H1 (cell line): ENCODE results near the gene RAD23B. TPM values are rescaled to one million over a fixed set of nuclear protein-coding genes. Genes with fewer than 3 reads are reported as not detected.

Experiments
- CHD2 ChIP-seq: IDR thresholded peaks from 2 replicates; pipeline ENCODE4 v1.6.1; 2012; ENCODE audit warnings: low read length, improper control_type of control experiment
- GABPA ChIP-seq: IDR thresholded peaks from 2 replicates; pipeline ENCODE4 v1.6.1; 2011; ENCODE audit warnings: mild to moderate bottlenecking, low read length, moderate library complexity, borderline replicate concordance; ENCODE audit not compliant: insufficient read depth
- KDM1A ChIP-seq: fragments of 200-600, 300-600 bp; sonication (generic); IDR thresholded peaks from 2 replicates; pipeline ENCODE4 v1.7.1; 2016; ENCODE audit warnings: mild to moderate bottlenecking, low read length, borderline replicate concordance
- PHF8 ChIP-seq: fragments of 200-600 bp; sonication (generic); conservative IDR thresholded peaks from 2 replicates; pipeline ENCODE4 v1.7.1; 2012; ENCODE audit warnings: low read depth, mild to moderate bottlenecking, inconsistent platforms, low read length, moderate library complexity
- RFX5 ChIP-seq: IDR thresholded peaks from 2 replicates; pipeline ENCODE4 v1.6.1; 2011; ENCODE audit warnings: low read depth, low read length, improper control_type of control experiment, borderline replicate concordance
- RNF2 ChIP-seq: fragments of 200-900, 300-1000 bp; sonication (generic); IDR thresholded peaks from 2 replicates; pipeline ENCODE4 v1.7.1; 2016; ENCODE audit warnings: borderline replicate concordance, low read depth, mild to moderate bottlenecking, antibody characterized with exemption, low read length; ENCODE audit not compliant: poor library complexity, severe bottlenecking; ENCODE audit errors: missing control alignments
- polyA plus RNA-seq, 7 experiments: library from polyadenylated mRNA; depleted of rRNA in 3 of 7; stranded (reverse) in 5 of 7; unstranded in 2 of 7; fragments of >200 nt in 5 of 7; fragments of 200-250 nt in 2 of 7; gene quantifications; 1 replicate in 5 of 7; 2 replicates in 1 of 7; 4 replicates in 1 of 7; pipeline versions ENCODE4 v1.2.1 to v1.2.3, GENCODE V29; 2011 to 2013; ENCODE audit warnings: missing spikeins in 2 of 7, mixed read lengths in 2 of 7
- total RNA-seq: library from RNA; stranded (reverse); fragmentation: NEBNext Ultra II Directional; extraction: Animal tissue kit (Norgen Biotek cat#: 25700); gene quantifications from 2 replicates; pipeline ENCODE4 v1.2.1, GENCODE V29; 2021

RAD23B gene
- total and polyA plus RNA-seq, 2 of the 8 experiments (the other 6 are each of a cell fraction or from before 2014, with no cell fraction given) = 97.1 to 165 TPM

GRCh38 chr9:107323836-107324585 is 40.9 kb downstream of the RAD23B start (continued):
- TF ChIP-seq RFX5 = no peak
- no peak for TF ChIP-seq CHD2
- no peak for TF ChIP-seq KDM1A
- TF ChIP-seq RNF2 = no peak
- TF ChIP-seq PHF8 = no peak
- no peak for TF ChIP-seq GABPA
